ENCODE data around the gene IRF2.

IRF2 gene

GRCh38 chr4:184474263-184475095 lies at the start of gene IRF2:
Gene IRF2, minus strand, starts transcription at chr4:184474550. Its CDS starts 45,486 bp downstream, at chr4:184429064.
- peak; percentile 80 for DNase-seq (ENCODE audit: low read depth)

- no peak for DNase-seq (ENCODE audit: low read depth)
These were observed 41.3 kb upstream of the IRF2 start for GRCh38 chr4:184515606-184516005.

GRCh38 chr4:184514121-184514988 lies 40.0 kb upstream of the IRF2 start:
- DNase-seq (ENCODE audit: low read depth), result peak; percentile 38

DNA sequence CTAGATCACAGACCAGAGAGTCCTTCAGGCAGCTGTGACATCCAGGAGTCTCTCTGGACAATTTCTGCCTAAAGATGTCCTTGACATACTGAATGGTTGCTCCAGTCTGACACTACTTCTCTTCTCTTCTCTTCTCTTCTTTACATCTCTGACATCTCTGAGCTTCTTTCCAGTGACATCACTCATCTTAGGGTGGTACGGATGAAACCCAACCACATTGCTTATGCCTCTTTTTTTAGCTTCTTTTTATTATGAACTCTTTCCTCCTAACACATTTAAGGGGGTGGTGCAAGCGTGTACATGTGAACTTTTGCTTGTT lies 39.4 kb upstream of the IRF2 start:
- DNase-seq (ENCODE audit: low read depth), result no peak

- DNase-seq (ENCODE audit: low read depth), result no peak
These were observed 36.8 kb upstream of the IRF2 start for GRCh38 chr4:184511156-184511555.

DNA sequence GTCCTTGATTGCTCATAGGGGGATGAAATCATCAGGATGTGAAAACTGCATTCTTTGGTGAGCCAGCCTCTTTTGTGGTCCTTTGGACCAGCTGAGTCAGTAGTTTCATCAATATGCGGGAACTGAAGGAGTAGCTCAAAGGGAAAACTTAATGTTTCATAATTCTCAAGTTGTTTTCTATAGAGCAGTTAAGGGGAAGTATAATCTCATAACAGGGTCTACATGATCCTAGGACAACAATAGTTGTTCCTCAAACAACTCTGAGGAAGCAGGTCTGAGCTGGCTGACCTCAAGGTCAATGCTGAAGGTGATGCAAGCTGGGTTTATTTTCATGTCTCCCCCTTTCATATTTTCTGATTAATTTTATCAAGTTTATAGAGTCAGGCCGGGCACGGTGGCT lies 36.1 kb upstream of the IRF2 start:
- DNase-seq (ENCODE audit: low read depth), result no peak

GRCh38 chr4:184506527-184507121 lies 32.3 kb upstream of the IRF2 start:
- DNase-seq (ENCODE audit: low read depth), result no peak

GRCh38 chr4:184504385-184504784 lies 30.0 kb upstream of the IRF2 start:
- DNase-seq (ENCODE audit: low read depth), result no peak

DNA sequence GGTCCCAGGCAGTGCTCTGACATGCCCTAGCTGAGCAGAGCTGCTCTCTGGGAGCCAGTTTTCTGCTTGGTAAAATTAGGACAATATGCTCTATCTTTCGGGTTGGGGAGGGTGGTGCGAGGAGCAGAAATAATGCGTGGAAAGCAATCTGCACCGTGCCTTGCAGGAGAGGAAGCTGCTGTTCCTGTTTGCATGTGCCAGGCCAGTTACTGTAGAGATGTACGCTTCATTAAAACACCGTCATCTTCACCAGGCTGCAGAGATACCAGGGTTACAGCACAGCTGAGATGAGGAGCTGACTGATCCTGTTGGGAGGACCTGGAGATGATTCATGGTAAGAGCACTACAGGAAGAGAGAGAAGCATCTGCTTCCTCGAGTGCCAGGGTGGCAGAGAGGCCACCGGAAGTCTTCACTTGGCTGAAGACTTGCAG lies 29.5 kb upstream of the IRF2 start:
- no peak for DNase-seq (ENCODE audit: low read depth)

- DNase-seq (ENCODE audit: low read depth), result no peak
These were observed 26.6 kb upstream of the IRF2 start for GRCh38 chr4:184500748-184501589.

DNA sequence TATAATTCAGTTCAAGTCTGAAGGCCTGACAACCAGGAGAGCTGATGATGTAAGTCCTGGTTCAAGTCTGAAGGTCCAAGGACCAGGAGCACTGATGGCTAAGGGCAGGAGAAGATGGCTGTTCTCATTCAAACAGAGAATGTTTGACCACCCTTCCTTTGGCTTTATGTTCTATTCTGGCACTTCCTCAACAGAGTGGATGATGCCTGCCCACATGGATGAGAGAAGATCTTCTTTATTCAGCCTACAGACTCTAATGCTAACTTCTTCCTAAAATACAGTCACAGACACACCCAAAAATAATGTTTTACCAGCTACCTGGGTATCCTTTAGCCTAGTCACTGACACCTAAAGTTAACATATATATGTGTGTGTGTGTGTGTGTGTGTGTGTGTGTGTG lies 25.6 kb upstream of the IRF2 start:
- DNase-seq (ENCODE audit: low read depth), result no peak

- DNase-seq (ENCODE audit: low read depth), result no peak
These were observed 24.2 kb upstream of the IRF2 start for GRCh38 chr4:184498598-184498997.

DNA sequence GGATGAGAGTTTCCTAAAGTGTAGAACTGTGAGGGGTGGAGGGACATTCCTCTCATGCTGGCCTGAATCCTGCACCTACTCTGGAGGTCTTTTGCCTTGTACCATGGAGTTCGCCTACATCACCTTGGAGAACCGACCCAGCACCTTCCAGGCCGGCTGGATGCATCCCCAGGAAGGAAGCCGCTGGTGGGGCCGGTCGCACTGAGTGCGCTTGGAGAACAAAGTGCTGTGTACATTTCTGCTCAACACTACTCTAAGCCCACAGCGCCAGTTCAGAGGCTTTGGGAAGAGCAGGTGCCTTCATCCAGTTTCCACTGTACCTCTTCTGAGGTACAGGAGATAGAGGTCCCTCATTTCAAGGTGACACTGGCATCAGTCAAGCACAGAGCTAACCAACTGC lies 15.4 kb upstream of the IRF2 start:
- no peak for DNase-seq (ENCODE audit: low read depth)

DNA sequence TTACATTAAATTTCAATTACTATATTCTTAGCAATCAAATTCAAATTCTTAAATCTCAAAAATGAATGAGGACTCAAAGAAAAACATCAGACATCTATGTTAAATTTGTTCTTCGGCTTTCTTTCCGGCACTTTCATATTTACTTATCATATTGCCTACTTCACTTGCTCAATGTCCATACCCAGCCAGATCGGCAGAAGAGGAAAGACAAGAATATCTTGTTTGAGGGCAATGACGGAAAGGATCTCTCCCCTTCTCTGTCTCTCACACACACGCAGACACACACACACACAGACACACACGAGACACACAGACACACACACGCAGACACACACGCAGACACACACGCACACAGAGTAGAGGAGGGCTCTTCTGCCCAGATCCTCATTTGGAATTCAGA lies 13.2 kb upstream of the IRF2 start:
- DNase-seq (ENCODE audit: low read depth), result no peak

DNA sequence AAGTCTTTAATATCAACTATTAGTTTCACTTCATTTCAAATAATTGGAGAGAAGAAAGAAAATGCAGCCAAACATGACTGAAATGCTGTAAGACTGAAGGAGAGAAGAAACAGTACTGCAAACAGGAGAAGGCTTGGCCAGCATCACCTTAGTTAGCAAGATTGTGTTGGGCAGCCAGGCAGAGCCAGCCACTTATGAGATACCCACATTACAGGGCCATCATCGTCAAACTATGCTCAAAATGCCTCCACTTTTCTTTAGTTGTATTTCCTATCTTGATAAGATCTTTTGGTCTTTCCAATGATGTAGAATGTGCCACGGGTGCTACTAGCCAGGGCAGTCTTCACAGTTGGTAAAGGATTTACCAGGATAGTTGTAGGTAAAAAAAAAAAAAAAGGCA lies 10.9 kb upstream of the IRF2 start:
- DNase-seq (ENCODE audit: low read depth), result no peak

DNA sequence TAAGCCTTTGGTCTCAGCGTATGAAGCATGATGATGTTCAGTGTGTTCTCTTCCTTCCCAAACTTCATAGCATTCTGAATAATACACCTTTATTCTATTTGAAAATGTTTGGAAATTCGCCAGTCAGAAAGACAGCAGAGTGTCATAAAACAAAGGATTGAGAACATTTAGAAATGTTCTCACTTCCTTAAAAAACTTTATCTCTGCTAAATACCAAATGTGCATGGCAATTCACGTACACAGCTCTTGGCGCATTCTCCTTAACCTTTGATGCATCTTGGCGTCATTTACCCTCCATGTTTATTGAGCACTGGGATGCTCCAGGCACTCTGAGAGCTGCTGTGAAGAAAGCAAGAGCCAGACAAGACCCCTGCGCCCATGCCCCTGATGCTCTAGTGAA lies 7.2 kb upstream of the IRF2 start:
- DNase-seq (ENCODE audit: low read depth), result no peak

DNA sequence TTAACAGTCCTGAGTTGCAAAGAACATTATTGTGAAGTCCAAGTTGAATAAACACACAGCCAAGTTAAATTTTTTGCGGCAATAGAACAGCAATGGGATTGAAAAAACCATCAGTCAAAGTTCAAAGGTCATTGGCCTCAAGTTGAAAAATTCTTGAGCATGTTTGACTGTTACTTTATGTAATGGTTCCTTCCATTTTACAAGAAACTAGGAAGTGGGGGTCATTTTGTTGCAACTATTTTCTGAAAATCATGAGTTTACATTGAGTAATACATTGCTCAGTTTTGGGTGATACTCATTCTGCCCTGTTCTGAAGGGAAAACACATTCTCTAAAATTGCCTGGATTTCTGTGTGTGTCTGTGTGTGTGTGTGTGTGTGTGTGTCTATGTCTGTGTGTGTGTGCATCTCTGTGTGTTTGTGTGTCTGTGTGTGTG lies 5.2 kb upstream of the IRF2 start:
- DNase-seq (ENCODE audit: low read depth), result no peak

GRCh38 chr4:184477201-184477999 lies 3.0 kb upstream of the IRF2 start:
- no peak for DNase-seq (ENCODE audit: low read depth)

DNA sequence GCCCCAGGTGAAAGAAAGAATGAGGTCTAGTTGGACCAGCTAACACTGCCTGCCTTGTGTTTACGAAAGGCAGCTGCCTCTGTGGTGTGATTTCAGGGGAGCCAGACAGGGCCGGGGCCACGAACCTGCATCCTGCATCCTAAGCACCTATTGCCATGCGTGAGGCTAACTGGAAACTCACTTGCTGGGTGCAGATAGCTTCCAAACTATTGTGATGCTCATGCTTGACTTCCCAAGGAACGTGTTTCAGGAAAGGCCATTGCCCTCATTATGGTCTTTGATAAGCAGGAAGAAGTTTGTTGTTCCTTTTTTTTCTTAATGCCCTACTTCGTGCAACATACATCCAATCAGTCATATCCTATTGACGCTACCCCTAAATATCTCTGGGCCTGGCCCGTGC lies 2.3 kb upstream of the IRF2 start:
- no peak for DNase-seq (ENCODE audit: low read depth)

- no peak for DNase-seq (ENCODE audit: low read depth)
These were observed 1.1 kb upstream of the IRF2 start for GRCh38 chr4:184475498-184475897.

GRCh38 chr4:184475096-184475461 lies 729 bp upstream of the IRF2 start:
- DNase-seq (ENCODE audit: low read depth), result no peak

Measured in HS-5 (cell line).